Left ventricle myocardium inferior (tissue), 1 donor: ENCODE data around the gene TMEM248. TPM values are rescaled to one million over a fixed set of nuclear protein-coding genes. Genes with fewer than 3 reads are reported as not detected.
A peak's percentile ranks its signal among the peaks of the same experiment; 100 is the strongest.
"Not testable (repeated sequence)": the region's sequence is repeated elsewhere in the genome, so short reads cannot be mapped to it uniquely, and the experiment has no call there.

Source experiments
- DNase-seq: peaks from one replicate; pipeline ENCODE4 v3.0.0-alpha.2; 2020
- H3K27ac ChIP-seq: fragments of 200-600 bp; replicated peaks from 2 replicates; pipeline ENCODE4 v1.8.0; 2021
- H3K27me3 ChIP-seq: fragments of 200-600 bp; 2 replicates; pipeline ENCODE4 v1.8.0; 2021; ENCODE audit warnings: low read depth
- H3K36me3 ChIP-seq: fragments of 200-600 bp; 2 replicates; pipeline ENCODE4 v1.8.0; 2021
- H3K4me1 ChIP-seq: fragments of 200-600 bp; 2 replicates; pipeline ENCODE4 v1.8.0; 2021
- H3K4me3 ChIP-seq: fragments of 200-600 bp; 2 replicates; pipeline ENCODE4 v1.8.0; 2021; ENCODE audit warnings: mild to moderate bottlenecking, moderate library complexity
- H3K9me3 ChIP-seq: fragments of 200-600 bp; replicated peaks from 2 replicates; pipeline ENCODE4 v1.8.0; 2021
- CTCF ChIP-seq: fragments of 200-600 bp; IDR thresholded peaks from 2 replicates; pipeline ENCODE4 v1.8.0; 2021; ENCODE audit warnings: antibody characterized with exemption, mild to moderate bottlenecking, borderline replicate concordance
- intact Hi-C: fragments of 100-400 bp; cut with micrococcal nuclease; formaldehyde crosslinking; loops from one replicate; pipeline ENCODE4 v1.11.0; 2022
- total RNA-seq: library from RNA; stranded (reverse); fragmentation: NEBNext Ultra II Directional; extraction: Animal tissue kit (Norgen Biotek cat#: 25700); gene quantifications from one replicate; pipeline ENCODE4 v1.2.1, GENCODE V29; 2021
- donor health status: DM: no; HTN: yes; CAD: no; lungs with severe emphysema.

TMEM248 gene
- total RNA-seq, 1 donor from 2014 or later = 41.4 TPM

GRCh38 chr7:66913118-66914037 lies 7.6 kb upstream of the TMEM248 start:
- Histone ChIP-seq H3K9me3 (no peaks in the 10 kb centered on the region), H3K4me3 (no peak overlapping the region), H3K27ac (no peak overlapping the region), H3K27me3 (no peaks in the 10 kb centered on the region), H3K36me3 (no peaks in the 10 kb centered on the region), H3K4me1 (no peaks in the 10 kb centered on the region)
- intact Hi-C loops = no loop called here
- no peak for TF ChIP-seq CTCF
- DNase-seq = no peak

DNA sequence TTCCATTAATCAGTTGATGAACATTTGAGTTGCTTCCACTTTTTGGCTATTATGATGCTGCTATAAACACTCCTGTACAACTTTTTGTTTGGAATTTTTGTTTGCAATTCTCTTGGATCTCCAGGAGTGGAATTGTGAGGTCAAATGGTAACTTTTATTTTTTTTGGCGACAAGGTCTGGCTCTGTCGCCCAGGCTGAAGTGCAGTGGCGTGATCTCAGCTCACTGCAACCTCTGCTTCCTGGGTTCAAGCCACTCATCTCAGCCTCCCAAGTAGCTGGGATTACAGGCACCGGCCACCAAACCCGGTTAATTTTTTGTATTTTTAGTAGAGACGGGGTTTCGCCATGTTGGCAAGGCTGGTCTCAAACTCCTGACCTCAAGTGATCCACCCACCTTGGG lies 3.1 kb upstream of the TMEM248 start:
- H3K36me3 ChIP-seq, H3K4me3 ChIP-seq, intact Hi-C loops, H3K9me3 ChIP-seq, H3K27me3 ChIP-seq, H3K27ac ChIP-seq, DNase-seq: not testable (repeated sequence)
- peaks cover 25% of the 10 kb centered on the region for H3K4me1 ChIP-seq

GRCh38 chr7:66919304-66919703 lies 1.7 kb upstream of the TMEM248 start:
- intact Hi-C loops = no loop called here
- DNase-seq = no peak
- no peaks in the 10 kb centered on the region for H3K36me3 ChIP-seq

DNA sequence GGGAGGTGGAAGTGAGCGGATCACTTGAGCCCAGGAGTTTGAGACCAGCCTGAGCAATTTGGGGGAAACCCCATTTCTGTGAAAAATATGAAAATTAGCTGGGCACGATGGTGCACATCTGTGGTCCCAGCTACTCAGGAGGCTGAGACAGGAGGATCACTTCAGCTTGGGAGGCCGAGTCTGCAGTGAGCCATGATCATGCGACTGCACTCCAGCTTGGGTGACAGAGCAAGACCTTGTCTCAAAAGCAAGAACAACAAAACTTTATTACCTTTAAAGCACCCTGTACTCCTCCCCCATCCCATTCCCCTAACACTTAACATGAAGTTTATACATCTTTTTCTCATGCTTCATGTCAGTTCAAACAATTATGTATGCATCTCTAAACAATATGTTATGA lies 1.3 kb upstream of the TMEM248 start:
- no peak for TF ChIP-seq CTCF
- Histone ChIP-seq H3K27ac (no peak overlapping the region), H3K4me1 (peaks cover 41% of the 10 kb centered on the region), H3K4me3 (no peak overlapping the region), H3K36me3 (no peaks in the 10 kb centered on the region), H3K9me3 (no peaks in the 10 kb centered on the region), H3K27me3 (no peaks in the 10 kb centered on the region)
- DNase-seq = no peak
- intact Hi-C loops = no loop called here

More at GRCh38 chr7:66919304-66919703, 1.7 kb upstream of the TMEM248 start:
- TF ChIP-seq CTCF = no peak
- Histone ChIP-seq H3K4me1 (peaks cover 39% of the 10 kb centered on the region), H3K27me3 (no peaks in the 10 kb centered on the region), H3K9me3 (no peaks in the 10 kb centered on the region), H3K27ac (no peak overlapping the region), H3K4me3 (no peak overlapping the region)

- H3K4me1 ChIP-seq = peaks cover 47% of the 10 kb centered on the region
- intact Hi-C loops = no loop called here
- no peak for DNase-seq
- H3K27me3 ChIP-seq = no peaks in the 10 kb centered on the region
- H3K9me3 ChIP-seq = no peaks in the 10 kb centered on the region
- H3K27ac ChIP-seq = peak overlapping the region; percentile 82
- no peaks in the 10 kb centered on the region for H3K36me3 ChIP-seq
- TF ChIP-seq CTCF = no peak
- H3K4me3 ChIP-seq = peak overlapping the region; percentile 99
Observed at GRCh38 chr7:66920256-66920655, 769 bp upstream of the TMEM248 start.

DNA sequence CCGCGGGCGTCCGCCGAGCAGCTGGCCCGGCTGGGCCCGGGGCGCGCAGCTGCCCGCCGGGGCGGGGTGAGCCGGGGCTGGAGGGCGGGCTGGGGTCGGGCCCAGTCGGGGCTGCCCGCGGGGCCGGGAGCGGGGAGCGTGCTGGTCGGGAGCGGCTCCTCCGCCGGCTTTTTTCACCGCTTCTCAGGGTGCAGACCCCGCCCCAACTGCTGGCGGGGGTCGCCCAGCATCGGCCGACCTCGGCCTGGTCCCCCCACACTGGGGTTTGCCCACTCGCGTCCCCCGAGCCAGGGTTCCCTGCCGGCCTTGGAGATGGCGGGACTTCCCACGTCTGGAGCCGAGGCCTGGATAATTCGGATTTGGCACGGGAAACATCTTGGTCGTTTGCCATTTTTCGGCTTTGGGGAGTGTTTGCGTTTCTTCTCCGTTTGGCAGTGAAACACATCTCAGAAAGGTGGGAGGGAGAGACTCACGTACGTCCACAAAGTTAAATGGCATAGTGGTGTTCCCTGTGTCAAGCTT lies 432 bp downstream of the TMEM248 start:
- Histone ChIP-seq H3K27me3 (no peaks in the 10 kb centered on the region), H3K4me3 (peak overlapping the region; percentile 99), H3K9me3 (no peaks in the 10 kb centered on the region), H3K27ac (peak overlapping the region; percentile 82), H3K4me1 (peaks cover 58% of the 10 kb centered on the region), H3K36me3 (no peaks in the 10 kb centered on the region)
- TF ChIP-seq CTCF = no peak
- intact Hi-C loops = no loop called here
- no peak for DNase-seq
